Measurements from ENCODE around the gene PDCD1.

PDCD1 gene

DNA sequence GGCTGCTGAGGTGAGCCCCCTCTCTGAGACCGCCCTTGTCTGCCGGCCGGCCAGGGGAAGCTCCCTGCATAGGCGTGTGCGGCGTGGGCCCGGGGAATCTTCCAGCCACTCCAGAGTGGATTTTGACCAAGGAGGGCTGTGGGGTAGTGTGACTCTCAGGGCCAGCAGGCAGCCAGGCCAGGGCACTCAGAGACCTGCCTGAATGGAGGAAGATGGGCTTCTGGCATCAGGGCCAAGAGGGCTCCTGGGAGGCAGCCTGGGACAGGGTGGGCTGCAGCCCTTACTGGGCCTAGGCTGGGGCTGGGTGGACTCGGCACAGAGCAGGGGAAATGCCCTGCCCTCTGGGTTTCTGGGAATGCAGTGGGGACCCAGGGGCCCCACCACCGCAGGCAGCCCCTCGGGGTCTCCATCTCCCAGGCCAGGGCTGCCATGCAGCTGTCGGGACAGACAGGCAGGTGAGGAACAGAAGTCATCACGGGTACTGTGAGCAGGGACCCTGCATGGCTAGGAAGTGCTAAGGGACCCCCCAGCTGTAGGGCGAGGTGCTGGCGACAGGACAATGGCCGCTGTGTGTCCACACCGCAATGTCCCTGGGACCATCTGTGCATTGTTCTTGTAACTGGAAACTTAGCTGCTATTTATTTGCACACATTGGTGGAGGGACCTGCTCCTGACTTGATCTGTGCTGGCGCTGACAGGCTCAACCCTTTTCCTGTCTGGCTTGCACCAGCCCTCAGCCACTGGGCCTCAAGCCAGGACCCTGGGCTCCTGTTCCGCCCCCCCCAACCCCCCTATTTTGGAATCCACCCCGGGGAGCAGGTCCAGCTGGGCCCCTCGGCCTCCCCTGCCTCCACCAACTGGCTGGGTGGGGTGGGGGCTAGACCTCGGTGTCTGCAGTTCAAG is 4.1 kb downstream of the PDCD1 start:
- TF ChIP-seq POLR2AphosphoS5 (IDR thresholded peaks at IDR 0.05; ENCODE audit: low read depth, low read length) (no peak), SIN3A (IDR thresholded peaks at IDR 0.05; ENCODE audit: borderline replicate concordance, insufficient read depth, low read length) (no peak), TAF1 (IDR thresholded peaks at IDR 0.05; ENCODE audit: borderline replicate concordance, insufficient read depth, low read length) (no peak), FOXP2 (optimal IDR thresholded peaks at IDR 0.05; ENCODE audit: borderline replicate concordance, extremely low read depth, extremely low read length, insufficient read depth) (no peak)
- TF ChIP-seq, protein P1, sequence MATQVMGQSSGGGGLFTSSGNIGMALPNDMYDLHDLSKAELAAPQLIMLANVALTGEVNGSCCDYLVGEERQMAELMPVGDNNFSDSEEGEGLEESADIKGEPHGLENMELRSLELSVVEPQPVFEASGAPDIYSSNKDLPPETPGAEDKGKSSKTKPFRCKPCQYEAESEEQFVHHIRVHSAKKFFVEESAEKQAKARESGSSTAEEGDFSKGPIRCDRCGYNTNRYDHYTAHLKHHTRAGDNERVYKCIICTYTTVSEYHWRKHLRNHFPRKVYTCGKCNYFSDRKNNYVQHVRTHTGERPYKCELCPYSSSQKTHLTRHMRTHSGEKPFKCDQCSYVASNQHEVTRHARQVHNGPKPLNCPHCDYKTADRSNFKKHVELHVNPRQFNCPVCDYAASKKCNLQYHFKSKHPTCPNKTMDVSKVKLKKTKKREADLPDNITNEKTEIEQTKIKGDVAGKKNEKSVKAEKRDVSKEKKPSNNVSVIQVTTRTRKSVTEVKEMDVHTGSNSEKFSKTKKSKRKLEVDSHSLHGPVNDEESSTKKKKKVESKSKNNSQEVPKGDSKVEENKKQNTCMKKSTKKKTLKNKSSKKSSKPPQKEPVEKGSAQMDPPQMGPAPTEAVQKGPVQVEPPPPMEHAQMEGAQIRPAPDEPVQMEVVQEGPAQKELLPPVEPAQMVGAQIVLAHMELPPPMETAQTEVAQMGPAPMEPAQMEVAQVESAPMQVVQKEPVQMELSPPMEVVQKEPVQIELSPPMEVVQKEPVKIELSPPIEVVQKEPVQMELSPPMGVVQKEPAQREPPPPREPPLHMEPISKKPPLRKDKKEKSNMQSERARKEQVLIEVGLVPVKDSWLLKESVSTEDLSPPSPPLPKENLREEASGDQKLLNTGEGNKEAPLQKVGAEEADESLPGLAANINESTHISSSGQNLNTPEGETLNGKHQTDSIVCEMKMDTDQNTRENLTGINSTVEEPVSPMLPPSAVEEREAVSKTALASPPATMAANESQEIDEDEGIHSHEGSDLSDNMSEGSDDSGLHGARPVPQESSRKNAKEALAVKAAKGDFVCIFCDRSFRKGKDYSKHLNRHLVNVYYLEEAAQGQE (IDR thresholded peaks at IDR 0.05; ENCODE audit: insufficient read depth in 1 of 2, low read depth in 2 of 2, low read length in 2 of 2), result no peak

DNA sequence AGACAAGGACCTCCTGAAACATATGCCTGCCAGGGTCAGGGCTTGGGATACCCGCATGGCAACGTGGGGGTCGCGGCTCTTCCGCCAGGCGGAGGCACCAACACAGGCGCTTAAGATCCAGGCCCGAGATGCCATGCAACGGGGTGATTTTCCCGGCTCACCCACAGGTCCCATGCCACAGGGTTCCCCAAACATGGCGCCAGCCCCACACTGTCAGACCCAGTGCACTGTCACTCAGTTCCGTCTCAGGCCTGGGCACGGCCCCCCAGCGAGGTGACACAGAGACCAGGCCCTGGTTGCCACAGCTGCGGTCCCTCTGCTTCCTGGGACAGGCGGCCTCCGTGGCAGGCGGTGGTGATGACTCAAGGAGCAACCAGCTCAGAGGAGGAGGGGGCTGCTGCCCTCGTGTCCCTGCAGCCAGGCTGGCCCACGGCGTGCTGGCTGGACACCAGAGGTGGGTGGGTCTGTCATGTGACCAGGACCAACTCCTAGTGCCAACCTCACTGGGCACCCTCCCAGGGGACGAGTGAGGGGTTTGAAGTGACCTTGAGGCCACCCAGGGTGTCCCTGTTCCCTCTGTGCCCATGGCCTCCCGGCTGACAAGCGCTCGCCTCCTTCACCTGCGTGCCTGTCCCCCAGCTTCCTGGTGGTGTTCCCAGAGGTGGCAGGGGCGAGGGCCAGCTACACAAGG is 4.9 kb downstream of the PDCD1 start:
- TF ChIP-seq SIN3A (IDR thresholded peaks at IDR 0.05; ENCODE audit: borderline replicate concordance, insufficient read depth, low read length), result no peak
- TF ChIP-seq, protein P1 (IDR thresholded peaks at IDR 0.05; ENCODE audit: insufficient read depth in 1 of 2, low read depth in 2 of 2, low read length in 2 of 2), result no peak
- no peak for TF ChIP-seq FOXP2 (optimal IDR thresholded peaks at IDR 0.05; ENCODE audit: borderline replicate concordance, extremely low read depth, extremely low read length, insufficient read depth)
- TF ChIP-seq POLR2AphosphoS5 (IDR thresholded peaks at IDR 0.05; ENCODE audit: low read depth, low read length), result no peak
- TF ChIP-seq TAF1 (IDR thresholded peaks at IDR 0.05; ENCODE audit: borderline replicate concordance, insufficient read depth, low read length), result no peak

DNA sequence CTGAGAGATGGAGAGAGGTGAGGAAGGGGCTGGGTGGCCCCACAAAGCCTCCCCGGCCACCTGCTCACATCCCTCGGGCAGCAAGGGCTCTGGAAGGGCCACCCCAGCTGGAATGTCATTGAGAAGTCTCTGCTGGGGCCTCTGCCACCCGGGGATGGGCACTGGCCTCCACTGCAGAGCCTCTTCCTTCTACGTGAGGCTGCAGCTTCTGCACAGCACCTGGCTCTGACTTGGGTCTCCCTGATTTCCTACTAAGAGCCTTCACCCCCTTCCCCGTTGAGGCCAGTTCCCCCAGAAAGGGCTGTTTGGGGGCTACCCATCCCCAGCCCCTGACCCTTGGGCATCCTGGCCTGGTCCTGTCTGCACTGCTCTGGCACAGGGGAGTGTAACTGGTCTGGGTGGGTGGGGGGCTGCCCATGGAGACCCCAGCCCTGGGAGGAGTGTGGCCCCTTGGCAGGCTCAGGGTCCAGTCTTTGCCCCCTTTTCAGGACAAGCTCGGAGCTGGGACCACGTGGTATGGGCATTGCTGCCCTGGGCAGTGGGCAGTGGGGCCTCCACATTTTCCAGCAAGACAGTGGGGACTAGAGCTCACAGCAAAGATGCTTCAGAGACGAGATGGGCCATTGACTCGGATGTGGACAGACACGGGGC is 5.6 kb downstream of the PDCD1 start:
- no peak for TF ChIP-seq FOXP2 (optimal IDR thresholded peaks at IDR 0.05; ENCODE audit: borderline replicate concordance, extremely low read depth, extremely low read length, insufficient read depth)
- TF ChIP-seq SIN3A (IDR thresholded peaks at IDR 0.05; ENCODE audit: borderline replicate concordance, insufficient read depth, low read length), result no peak
- TF ChIP-seq, protein P1 (IDR thresholded peaks at IDR 0.05; ENCODE audit: insufficient read depth in 1 of 2, low read depth in 2 of 2, low read length in 2 of 2), result no peak
- TF ChIP-seq TAF1 (IDR thresholded peaks at IDR 0.05; ENCODE audit: borderline replicate concordance, insufficient read depth, low read length), result no peak
- no peak for TF ChIP-seq POLR2AphosphoS5 (IDR thresholded peaks at IDR 0.05; ENCODE audit: low read depth, low read length)

DNA sequence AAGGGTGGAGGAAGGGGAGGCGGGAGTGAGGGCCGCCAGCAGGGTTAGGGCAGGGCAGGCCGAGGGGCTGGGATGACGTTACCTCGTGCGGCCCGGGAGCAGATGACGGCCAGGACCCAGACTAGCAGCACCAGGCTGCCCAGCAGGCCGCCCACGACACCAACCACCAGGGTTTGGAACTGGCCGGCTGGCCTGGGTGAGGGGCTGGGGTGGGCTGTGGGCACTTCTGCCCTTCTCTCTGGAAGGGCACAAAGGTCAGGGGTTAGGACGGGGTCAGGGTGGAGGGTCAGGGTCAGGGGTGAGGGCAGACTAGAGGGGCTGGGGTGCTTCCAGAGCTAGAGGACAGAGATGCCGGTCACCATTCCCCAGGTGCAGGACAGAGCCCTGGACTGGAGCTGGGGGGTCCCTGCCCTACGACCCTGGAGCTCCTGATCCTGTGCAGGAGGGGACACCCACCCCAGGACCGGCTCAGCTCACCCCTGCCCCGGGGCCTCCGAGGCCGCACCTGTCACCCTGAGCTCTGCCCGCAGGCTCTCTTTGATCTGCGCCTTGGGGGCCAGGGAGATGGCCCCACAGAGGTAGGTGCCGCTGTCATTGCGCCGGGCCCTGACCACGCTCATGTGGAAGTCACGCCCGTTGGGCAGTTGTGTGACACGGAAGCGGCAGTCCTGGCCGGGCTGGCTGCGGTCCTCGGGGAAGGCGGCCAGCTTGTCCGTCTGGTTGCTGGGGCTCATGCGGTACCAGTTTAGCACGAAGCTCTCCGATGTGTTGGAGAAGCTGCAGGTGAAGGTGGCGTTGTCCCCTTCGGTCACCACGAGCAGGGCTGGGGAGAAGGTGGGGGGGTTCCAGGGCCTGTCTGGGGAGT is 6.3 kb downstream of the PDCD1 start:
- TF ChIP-seq SIN3A (IDR thresholded peaks at IDR 0.05; ENCODE audit: borderline replicate concordance, insufficient read depth, low read length), result no peak
- TF ChIP-seq POLR2AphosphoS5 (IDR thresholded peaks at IDR 0.05; ENCODE audit: low read depth, low read length), result no peak
- TF ChIP-seq, protein P1 (IDR thresholded peaks at IDR 0.05; ENCODE audit: insufficient read depth in 1 of 2, low read depth in 2 of 2, low read length in 2 of 2), result no peak
- TF ChIP-seq FOXP2 (optimal IDR thresholded peaks at IDR 0.05; ENCODE audit: borderline replicate concordance, extremely low read depth, extremely low read length, insufficient read depth), result no peak
- TF ChIP-seq TAF1 (IDR thresholded peaks at IDR 0.05; ENCODE audit: borderline replicate concordance, insufficient read depth, low read length), result no peak

Measured in PFSK-1 (cell line).